ENCODE results near the gene IMP3. TPM values are rescaled to one million over a fixed set of nuclear protein-coding genes. Genes with fewer than 3 reads are reported as not detected.
"Not testable (repeated sequence)": the region's sequence is repeated elsewhere in the genome, so short reads cannot be mapped to it uniquely, and the experiment has no call there.

The IMP3 gene
- total RNA-seq, 1 experiment from 2014 or later: 103 TPM

DNA sequence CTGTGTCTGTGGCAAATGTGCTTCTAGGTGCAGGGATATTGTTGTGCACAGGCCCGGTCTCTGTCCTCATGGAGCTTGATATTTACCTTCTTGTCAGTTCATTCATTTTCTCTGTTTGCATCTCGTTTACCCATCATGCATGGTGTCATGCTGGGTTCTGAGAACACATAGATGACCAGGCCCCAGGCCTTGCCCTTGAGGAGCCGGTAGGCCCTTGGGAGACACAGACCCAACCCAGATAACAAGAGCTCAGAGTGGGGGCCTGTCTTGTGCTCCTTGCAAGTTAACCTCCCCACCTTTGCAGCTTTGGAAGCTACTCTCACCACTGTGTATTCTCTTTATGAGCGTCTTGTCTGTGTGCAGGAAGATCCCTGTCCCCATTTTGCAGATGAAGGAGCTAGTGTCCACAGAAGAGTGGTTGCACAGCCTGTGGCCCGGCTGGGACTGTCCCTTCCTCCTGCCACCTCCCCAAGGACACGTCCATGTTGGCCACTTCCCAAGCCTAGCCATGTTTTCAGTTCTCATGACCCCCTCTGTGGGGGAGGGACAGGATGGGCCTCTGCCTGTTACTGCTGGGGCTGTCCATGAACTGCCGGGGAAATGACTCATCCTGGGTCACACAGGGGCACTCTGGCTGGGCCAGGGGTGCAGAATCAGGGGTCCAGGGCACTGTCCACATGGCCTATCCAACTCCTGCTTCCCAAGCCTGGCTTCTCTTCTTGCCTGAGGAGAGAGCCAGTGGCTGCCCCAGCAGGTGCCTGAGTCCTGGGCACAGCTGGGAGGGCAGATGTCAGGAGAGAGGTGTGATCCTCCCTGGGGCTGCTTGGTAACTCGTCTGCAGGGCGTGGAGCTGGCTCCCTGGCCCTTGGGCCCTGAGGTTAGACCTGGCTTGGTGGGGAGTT, 11.1 kb upstream of the IMP3 start:
- peak; percentile 50 for DNase-seq (ENCODE audit: low spot score)

DNA sequence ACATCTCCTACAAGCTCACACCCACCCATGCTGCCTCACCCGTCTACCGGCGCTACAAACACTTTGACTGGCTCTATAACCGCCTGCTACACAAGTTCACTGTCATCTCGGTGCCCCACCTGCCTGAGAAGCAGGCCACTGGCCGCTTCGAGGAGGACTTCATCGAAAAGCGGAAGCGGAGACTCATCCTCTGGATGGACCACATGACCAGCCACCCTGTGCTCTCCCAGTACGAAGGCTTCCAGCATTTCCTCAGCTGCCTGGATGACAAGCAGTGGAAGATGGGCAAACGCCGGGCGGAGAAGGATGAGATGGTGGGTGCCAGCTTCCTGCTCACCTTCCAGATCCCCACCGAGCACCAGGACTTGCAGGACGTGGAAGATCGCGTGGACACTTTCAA, 9.8 kb upstream of the IMP3 start:
- no peak for DNase-seq (ENCODE audit: low spot score)

DNA sequence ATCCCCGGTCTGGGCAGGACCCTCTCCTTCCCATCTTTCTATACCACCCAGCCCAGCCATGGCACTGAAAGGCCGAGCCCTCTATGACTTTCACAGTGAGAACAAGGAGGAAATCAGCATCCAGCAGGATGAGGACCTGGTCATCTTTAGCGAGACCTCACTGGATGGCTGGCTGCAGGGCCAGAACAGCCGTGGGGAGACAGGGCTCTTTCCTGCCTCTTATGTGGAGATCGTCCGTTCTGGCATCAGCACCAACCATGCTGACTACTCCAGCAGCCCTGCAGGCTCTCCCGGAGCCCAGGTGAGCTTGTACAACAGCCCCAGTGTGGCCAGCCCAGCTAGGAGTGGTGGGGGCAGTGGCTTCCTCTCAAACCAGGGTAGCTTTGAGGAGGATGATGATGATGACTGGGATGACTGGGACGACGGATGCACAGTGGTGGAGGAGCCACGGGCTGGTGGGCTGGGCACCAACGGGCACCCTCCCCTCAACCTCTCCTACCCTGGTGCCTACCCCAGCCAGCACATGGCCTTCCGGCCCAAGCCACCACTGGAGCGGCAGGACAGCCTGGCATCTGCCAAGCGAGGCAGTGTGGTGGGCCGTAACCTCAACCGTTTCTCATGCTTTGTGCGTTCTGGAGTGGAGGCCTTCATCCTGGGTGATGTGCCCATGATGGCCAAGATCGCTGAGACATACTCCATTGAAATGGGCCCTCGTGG, 9.2 kb upstream of the IMP3 start:
- DNase-seq (ENCODE audit: low spot score): no peak

DNA sequence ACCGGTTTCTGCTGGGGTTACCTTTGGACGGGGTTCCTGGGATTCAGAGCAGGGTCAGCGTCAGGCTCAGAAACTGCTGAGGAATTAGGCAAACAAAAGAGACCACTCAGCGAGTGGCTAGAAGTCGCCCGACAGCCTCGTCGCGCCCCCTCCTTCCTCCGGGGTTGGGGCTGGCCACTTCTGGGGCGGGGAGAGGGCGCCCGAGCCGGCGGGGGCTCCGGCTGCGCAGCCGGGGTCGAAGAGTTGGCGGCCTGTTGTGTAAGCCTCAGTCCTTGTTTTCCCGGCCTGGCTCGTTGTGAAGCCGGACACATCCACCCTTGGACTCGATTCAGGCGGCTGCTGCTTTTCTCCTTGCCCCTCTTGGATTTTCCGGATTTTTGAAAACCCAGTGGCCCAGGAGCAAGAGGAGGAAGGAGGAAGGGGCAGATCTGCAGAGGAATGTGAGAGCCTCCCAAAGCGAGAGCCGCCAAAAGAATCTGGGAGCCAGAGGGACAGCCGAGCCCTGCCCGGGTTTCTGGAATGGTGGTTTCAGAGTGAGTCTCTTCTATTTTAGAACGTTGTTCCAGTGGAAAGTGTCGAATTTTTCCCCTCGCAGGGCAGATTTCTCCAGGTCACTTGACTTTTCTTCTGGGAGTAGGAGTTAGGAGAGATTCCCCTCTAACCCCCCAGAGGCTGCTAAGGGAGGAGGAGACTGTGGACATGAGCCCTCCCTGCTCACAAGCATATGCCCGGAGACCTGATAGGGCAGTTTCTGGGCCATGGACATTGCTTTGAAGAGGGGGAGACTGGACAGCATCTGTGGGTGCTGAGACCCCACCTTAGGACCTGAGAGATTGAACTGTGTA, 8.4 kb upstream of the IMP3 start:
- peak; percentile 18 for DNase-seq (ENCODE audit: low spot score)

DNA sequence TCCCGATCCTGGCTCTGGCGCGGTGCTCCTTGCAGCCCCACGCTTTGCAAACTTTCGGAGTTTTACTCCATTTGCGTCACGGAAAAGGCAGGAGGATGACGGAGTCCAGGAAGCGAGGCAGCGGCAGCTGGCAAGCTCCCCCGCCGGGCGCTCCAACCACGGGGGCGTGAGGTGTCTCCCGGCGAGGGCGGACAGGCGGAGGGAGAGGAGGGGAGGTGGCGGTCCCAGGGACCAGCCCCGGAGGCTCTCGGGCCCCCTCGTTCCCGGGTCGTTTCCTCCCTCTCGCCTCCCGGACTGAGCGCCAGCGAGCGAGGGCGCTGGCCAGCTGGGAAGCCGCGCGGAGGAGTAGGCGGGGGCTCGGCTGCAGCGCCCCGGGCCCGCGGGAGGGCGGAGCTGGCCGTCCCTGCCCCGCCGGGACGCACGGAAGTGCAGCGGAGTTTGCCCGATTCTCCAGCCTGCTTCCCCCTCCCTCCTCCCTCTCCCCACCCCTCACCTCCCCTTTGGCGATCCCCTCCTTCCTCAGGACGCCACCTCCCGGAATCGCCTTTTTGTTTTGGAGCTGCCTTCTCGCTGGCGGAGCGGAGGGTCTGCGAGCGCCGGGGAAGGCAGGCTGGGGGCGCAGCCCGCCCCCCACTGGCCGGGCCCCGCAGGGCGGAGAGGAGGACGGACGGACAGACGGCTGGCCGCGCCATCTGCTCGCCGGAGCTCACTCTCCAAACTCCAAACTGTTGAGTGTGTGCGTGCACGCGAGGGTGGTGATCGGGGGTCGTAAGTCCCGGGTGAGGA, 7.5 kb upstream of the IMP3 start, which contains the start of gene SNX33:
Gene SNX33 (plus strand): TSS at position 543 of the 786 bp plus-strand sequence. CDS start 1,191 bp downstream, outside the sequence.
- DNase-seq (ENCODE audit: low spot score): peak; percentile 59

DNA sequence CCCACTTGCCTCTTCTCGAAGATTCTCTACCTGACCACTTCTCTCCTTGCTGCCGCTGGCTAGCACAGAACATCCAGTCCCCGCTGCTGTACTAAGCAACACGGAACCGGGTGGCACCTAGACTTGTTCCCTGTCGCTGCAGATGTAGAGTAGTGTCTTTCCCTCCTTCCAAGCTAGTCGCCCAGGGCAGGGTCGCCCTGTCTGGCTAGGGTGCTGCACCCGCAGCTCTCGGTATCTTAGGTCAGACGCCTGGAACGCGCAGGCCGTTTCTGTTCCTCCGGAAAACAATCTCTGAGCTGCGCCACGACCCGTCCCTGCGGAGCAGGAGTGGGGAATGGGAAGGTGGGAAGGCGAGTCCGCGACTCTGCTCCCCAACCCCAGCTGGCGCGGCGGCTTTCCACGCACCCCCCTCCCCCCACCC, 6.9 kb upstream of the IMP3 start:
- no peak for DNase-seq (ENCODE audit: low spot score)

DNA sequence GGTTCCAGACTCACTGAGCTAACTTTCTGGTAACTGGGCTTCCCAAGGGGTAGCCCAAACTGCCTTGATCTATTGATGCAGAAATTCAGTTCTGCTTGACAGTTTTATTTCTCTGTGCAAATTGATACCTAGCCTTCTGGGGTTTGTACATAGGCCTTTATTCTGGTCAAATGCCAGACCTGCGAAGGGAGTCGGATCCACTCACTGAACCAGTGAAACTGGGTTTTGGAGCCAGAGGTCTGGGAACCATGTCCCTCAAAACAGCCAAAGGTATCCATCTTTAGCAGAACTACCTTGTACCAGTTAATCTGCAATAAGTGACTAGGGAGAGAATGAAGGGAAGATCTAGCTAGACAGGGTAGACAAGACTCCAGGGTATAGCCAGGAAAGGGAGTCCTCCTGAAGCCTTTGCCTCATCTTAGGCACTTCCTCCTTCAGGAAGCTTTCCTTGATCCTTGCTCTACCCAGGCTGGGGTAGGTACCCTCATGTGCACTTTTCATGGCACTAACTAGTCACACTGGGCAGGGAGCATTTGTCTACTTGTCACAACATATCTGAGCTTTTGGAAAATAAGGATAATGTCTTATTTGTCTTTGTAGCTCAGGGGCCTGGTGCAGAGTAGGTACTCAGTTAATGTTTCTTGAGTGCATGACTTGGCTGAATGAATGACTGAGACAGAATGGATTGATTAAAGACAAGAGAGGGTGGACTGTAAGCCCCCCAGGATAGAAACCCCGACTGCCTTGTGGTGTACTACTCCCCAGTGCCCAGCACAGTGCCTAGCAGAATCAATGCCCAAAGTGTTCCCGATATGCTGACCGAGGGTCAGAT, 6.3 kb upstream of the IMP3 start:
- DNase-seq (ENCODE audit: low spot score): no peak

DNA sequence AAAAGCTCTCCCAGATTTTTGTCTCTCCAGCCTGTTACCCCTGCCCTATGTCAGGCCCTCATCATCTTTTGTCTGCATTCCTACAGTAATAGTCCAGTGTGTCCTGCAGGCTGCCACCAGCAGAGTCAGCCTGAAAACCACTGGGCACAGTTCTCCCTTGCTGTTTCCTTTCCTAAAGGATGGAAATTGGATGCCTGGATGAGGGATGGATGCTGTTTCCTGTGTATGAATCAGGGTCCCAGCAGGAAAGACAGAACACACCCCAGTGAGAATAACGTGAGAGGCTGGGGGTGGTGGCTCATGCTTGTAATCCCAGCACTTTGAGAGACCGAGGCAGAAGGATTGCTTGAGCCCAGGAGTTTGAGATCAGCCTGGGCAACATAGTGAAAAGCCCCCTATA, 4.4 kb upstream of the IMP3 start:
- DNase-seq (ENCODE audit: low spot score): peak; percentile 16

DNA sequence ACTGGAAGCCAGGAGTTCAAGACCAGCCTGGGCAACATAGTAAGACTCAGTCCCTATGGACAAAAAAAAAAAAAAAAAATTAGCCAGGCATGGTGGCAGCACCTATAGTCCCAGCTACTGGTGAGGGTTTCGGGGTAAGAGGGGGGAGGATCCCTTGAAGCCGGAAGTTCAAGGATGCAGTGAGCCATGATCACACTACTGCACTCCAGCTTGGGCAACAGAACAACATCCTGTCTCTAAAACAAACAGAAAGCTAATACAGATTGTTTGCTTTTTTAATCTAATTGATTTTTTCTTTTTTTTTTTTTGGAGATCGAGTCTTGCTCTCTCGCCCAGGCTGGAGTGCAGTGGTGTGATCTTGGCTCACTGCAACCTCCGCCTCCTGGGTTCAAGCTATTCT, 1.6 kb upstream of the IMP3 start:
- DNase-seq (ENCODE audit: low spot score): no peak

DNA sequence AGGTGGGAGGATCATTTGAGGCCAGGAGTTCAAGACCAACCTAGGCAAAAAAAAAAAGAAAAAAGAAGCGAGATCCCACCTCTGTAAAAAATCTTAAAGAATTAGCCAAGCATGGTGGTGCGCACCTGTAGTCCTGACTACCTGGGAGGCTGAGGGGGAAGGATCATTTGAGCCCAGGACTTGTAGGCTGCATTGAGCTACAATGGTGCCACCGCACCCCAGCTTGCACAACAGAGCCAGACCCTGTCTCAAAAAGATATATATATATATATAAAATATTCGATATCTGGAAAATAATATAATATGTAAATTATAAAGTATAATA, 1.1 kb upstream of the IMP3 start:
- DNase-seq (ENCODE audit: low spot score): no peak

DNA sequence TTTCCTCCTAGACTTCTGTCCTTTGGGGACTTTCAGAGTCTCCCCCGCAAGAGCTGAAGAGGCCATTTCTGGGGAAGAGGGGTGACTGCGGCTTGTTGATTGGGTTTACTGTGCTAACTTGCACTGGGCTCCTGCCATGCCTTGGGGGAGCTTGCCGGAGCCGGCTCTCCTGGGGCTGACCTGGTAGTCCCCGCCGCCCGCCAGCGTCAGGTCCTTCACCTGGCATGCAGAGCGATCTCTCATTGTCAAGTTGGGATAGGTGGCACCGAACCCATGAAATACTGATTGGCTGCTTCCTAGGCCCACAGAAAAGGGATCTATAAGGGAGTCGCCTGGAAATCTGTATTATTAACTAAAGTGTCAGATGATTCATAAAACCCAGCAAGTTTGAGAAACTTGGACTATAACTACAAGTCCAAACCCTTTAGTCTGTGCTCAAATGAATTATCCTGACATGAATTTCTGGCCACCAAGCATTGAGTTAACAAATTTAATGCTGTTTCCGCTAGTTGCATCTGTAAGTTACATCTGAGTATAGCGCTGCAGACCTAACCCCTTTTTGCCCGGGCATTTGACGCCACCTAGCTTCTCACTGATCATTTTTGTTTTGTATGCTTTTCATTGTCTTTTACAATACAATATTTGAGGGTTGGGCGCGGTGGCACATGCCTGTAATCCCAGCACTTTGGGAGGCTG, 607 bp upstream of the IMP3 start:
- DNase-seq (ENCODE audit: low spot score): peak; percentile 50

DNA sequence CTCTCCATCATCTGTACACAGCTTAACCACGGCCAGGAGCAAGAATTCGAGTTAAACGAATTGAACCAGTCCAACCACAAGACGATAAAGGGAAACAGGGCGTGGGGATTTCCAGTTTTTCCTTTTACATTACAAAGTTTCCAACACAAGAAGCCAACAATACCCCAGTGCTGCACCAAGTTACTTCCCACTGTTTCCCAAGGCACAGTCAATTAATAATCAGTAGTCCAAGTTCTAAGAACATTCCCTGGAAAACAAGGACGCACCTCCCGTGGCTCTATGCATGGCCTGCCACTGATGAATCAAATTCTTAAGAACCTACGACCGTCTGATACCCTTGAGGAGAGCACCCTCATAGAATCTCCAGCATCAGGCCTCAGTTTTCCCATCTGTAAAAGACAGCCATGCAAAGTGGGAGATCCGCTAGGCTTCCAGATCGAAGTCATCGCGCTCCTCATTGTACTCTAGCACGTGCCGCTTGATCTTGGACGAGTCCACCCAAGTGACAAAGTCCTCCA, 774 bp downstream of the IMP3 start:
- DNase-seq (ENCODE audit: low spot score): no peak

DNA sequence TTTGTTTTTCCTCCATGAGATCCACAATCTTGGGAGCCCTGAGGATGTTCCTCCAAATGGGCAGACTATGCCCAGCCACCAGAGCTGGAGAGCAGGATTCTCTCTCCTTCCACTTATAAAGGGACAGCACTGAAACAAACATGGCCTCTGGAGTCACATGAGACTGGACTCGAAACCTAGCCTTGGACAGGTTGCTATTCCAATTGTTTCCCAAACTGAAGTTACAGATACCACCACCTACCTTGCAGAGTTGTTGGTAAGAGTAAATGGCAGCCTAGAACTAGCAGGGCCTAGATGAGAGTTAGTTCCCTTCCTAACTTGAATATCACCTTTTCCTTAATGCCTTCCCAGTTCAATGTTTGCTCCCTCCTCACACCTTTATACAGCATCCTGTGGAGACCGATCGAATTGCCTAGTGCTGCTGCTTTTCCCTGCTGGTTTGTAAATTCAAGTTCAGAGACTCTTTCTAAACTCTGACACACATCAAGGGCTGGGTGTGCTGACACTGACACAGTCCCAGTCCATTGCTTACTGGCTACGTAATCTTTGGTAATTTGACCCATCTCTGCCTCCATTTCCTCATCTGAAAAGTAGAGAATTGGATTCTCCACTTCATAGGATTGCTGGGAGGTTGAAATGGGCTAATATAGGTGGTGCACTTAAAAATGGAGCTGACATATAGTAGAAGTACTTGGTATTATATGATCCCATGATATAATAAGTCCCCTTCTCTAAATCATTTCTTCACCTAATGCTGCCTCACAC, 2.6 kb downstream of the IMP3 start:
- no peak for DNase-seq (ENCODE audit: low spot score)

DNA sequence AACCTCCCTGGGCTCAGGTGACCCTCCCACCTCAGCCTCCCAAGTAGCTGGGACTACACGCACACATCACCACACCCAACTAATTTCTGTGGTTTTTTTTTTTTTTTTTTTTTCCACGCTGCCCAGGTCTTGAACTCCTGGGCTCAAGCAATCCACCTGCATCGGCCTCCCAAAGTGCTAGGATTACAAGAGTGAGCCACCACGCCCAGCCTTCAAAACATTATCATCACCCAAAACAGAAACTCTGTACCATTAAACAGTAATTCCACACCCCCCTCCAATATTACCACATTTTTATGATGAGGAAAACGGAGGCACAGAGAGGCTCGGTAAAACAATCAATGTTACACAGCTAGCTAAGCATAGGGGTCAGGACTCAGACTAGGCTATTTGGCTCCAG, 4.0 kb downstream of the IMP3 start:
- DNase-seq (ENCODE audit: low spot score): no peak

DNA sequence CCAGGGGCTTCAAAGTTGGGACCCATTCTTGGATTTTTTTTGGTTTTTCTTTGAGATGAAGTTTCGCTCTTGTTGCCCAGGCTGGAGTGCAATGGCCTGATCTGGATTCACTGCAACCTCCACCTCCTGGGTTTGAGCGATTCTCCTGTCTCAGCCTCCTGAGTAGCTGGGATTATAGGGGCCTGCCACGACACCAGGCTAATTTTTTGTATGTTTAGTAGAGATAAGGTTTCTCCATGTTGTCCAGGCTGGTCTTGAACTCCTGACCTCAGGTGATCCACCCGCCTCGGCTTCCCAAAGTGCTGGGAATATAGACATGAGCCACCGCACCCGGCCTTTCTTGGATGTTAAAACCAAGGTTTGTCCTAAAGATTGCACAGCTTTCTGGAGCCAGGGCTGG, 6.1 kb downstream of the IMP3 start:
- not testable (repeated sequence) for DNase-seq (ENCODE audit: low spot score)

DNA sequence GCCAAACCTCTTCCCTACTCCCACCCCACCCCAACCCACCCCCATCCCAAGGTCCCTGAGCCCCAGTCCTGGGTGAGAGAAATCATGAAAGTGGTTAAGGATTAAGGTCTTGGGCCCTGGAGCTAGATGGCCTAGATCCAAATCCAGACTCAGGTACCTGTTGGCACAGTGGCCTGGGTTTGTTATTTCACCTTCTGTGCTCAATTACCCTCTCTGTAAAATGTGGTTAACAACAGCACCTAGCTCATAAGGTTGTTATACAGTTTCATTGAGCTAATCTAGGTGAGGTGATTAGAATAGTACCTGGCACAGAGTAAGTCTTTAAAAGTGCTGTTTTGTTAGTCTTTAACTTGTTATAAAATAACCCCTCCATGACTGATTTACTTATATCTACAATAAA, 8.1 kb downstream of the IMP3 start:
- no peak for DNase-seq (ENCODE audit: low spot score)

DNA sequence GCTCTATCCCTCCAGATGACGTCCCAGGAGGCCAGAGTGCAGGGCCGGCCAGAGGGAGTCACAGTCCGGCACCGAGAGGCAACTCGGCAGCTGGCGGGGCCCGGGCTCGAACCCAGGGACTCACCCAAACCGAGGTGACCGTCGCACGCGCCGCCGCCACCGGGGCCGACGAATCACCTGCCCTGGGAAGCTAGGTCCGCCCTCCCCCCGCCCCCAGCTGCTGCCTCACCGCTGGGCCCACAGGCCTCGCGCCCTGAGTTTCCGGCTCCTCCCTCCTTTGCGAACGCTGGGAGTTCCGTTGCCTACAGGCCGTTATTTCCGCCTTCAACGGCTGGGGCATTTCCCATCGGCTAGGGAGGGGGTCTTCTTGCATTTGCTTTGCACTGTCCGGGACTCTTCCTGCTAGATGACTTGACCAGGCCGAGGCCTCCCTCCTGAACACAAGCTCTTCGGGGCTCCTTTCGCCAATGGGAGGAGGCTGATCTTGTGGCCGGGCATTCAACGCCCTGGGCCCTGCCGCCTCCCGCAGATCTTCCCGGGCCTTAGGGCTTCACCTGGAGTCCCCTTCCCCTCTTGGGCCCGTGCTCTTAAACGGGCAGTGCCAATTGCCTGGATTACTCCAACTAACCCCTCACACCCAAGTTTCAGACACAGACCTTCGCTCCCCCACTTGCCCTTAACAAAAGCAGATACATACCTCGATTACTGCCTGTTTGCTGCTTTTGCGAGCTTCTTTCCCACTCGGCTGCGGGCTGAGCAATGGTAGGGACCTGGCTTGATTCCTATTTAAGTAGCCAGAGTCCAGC, 14.3 kb downstream of the IMP3 start, which contains the start of gene SNUPN:
Gene SNUPN (minus strand): TSS at position 184 of the 806 bp plus-strand sequence. CDS start 4,674 bp downstream, outside the sequence.
- peak; percentile 89 for DNase-seq (ENCODE audit: low spot score)

DNA sequence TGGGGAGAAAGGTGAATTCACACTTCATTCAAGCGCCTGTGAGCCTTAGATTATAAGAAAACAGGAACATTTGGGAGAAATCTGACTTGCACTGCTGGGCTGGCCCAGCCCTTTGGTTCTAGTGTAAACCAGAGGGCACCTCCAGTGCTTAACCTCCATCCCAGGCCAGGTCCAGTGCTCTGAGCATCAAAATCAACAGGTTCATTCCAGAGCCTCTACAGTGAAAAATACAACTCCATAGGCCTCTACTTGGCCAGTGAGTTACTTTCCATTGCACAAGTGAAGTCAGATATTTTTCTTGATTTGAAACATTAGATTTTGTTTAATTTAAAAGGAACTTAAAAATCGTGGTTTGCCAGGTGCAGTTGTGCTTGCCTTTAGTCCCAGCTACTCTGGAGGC, 17.5 kb downstream of the IMP3 start:
- DNase-seq (ENCODE audit: low spot score): no peak
